Cerebellar nuclear complex (tissue), 1 donor: Measurements from ENCODE around the gene ZBBX.
"Not testable (repeated sequence)": the region's sequence is repeated elsewhere in the genome, so short reads cannot be mapped to it uniquely, and the experiment has no call there.

ENCODE experiments used
- DNase-seq, 2 experiments: peaks; one replicate each; lab custom pipeline; 2025; lab: John Stamatoyannopoulos, UW

Gene ZBBX

GRCh38 chr3:167380004-167380689 lies at the start of gene ZBBX:
Gene ZBBX, minus strand, starts transcription at chr3:167380297. Its CDS starts 7,396 bp downstream, at chr3:167372901.
- DNase-seq, result no peak

- DNase-seq, result not testable (repeated sequence)
Observed at GRCh38 chr3:167426962-167427361, 46.9 kb upstream of the ZBBX start.

- DNase-seq, result not testable (repeated sequence)
Observed at GRCh38 chr3:167422396-167422795, 42.3 kb upstream of the ZBBX start.

- no peak for DNase-seq
Observed at GRCh38 chr3:167409611-167410010, 29.5 kb upstream of the ZBBX start.

- no peak for DNase-seq
Observed at GRCh38 chr3:167406876-167407492, 26.9 kb upstream of the ZBBX start.

- no peak for DNase-seq
Observed at GRCh38 chr3:167397826-167398225, 17.7 kb upstream of the ZBBX start.

GRCh38 chr3:167396075-167396474 lies 16.0 kb upstream of the ZBBX start:
- DNase-seq, result no peak

GRCh38 chr3:167394003-167394402 lies 13.9 kb upstream of the ZBBX start:
- no peak for DNase-seq

GRCh38 chr3:167382155-167382554 lies 2.1 kb upstream of the ZBBX start:
- no peak for DNase-seq

- no peak for DNase-seq
Observed at GRCh38 chr3:167375478-167375877, 4.6 kb downstream of the ZBBX start.

- DNase-seq, result no peak
Observed at GRCh38 chr3:167372138-167372537, 8.0 kb downstream of the ZBBX start.

- no peak for DNase-seq
Observed at GRCh38 chr3:167361948-167362347, 18.1 kb downstream of the ZBBX start.

GRCh38 chr3:167361306-167361705 lies 18.8 kb downstream of the ZBBX start:
- DNase-seq, result no peak

- DNase-seq, result no peak
Observed at GRCh38 chr3:167355446-167355845, 24.7 kb downstream of the ZBBX start.

GRCh38 chr3:167354751-167355150 lies 25.3 kb downstream of the ZBBX start:
- DNase-seq, result no peak

GRCh38 chr3:167350245-167350862 lies 29.7 kb downstream of the ZBBX start:
- DNase-seq, result no peak

- no peak for DNase-seq
Observed at GRCh38 chr3:167346171-167346570, 33.9 kb downstream of the ZBBX start.

GRCh38 chr3:167330993-167331785 lies 48.9 kb downstream of the ZBBX start:
- no peak for DNase-seq

- DNase-seq, result no peak
Observed at GRCh38 chr3:167323572-167323971, 56.5 kb downstream of the ZBBX start.

GRCh38 chr3:167318996-167319615 lies 61.0 kb downstream of the ZBBX start:
- no peak for DNase-seq

- no peak for DNase-seq
Observed at GRCh38 chr3:167318306-167318705, 61.8 kb downstream of the ZBBX start.

GRCh38 chr3:167306319-167306718 lies 73.8 kb downstream of the ZBBX start:
- DNase-seq, result no peak
